T-cell (primary cell): Measurements from ENCODE around the gene CLSTN3. TPM values are rescaled to one million over a fixed set of nuclear protein-coding genes. Genes with fewer than 3 reads are reported as not detected.

Source experiments
- ATAC-seq, 4 experiments: fragments of 200-7000 bp in 3 of 4; fragments of 150-1000 bp in 1 of 4; cut with Tn5 transposase; replicated peaks in 1 of 4; 1 replicate in 3 of 4; 2 replicates in 1 of 4; pipeline ENCODE4 v1.10.0; 2021; ENCODE audit warnings: moderate library complexity in 3 of 4, mild to moderate bottlenecking in 2 of 4, moderate number of reproducible peaks in 1 of 4
- CTCF ChIA-PET, 2 donors: fragments of 300-600 bp; sonication (Branson Sonifier 250); formaldehyde crosslinking; loops; one replicate each; lab custom pipeline; 2022; ENCODE audit warnings: antibody characterized with exemption in 2 of 2; lab: Charles Lee
- POLR2A ChIA-PET, 2 donors: fragments of 300-600 bp; sonication (Branson Sonifier 250); formaldehyde crosslinking; loops; one replicate each; lab custom pipeline; 2022; ENCODE audit warnings: antibody characterized with exemption in 2 of 2; lab: Charles Lee
- DNase-seq, 35 experiments: peaks; one replicate each; pipeline versions ENCODE4 v3.0.0 to v3.0.0-alpha.2; 2013 to 2023
- H3K27ac ChIP-seq: one replicate; pipeline ENCODE4 v1.5.1; 2013; ENCODE audit warnings: low read length
- H3K27me3 ChIP-seq, 2 experiments: replicated peaks in 1 of 2; 1 replicate in 1 of 2; 2 replicates in 1 of 2; pipeline versions ENCODE4 v1.6.1 to v1.7.0; 2013; ENCODE audit warnings: low read length in 1 of 2, mixed read lengths in 1 of 2; ENCODE audit not compliant: control insufficient read depth in 2 of 2, insufficient read depth in 2 of 2; ENCODE audit errors: extremely low read depth in 1 of 2
- H3K36me3 ChIP-seq, 2 donors: 1 replicate in 1 of 2; 2 replicates in 1 of 2; pipeline versions ENCODE4 v1.6.1 to v1.7.0; 2013; ENCODE audit warnings: low read length in 1 of 2; ENCODE audit not compliant: control insufficient read depth in 2 of 2, insufficient read depth in 1 of 2; ENCODE audit errors: extremely low read depth in 1 of 2
- H3K4me1 ChIP-seq, 2 experiments: 1 replicate in 1 of 2; 2 replicates in 1 of 2; pipeline versions ENCODE4 v1.6.1 to v1.7.0; 2013; ENCODE audit warnings: low read length in 2 of 2, mixed read lengths in 1 of 2; ENCODE audit not compliant: insufficient read depth in 2 of 2, control insufficient read depth in 1 of 2; ENCODE audit errors: extremely low read depth in 1 of 2
- H3K4me3 ChIP-seq, 2 donors: 1 replicate in 1 of 2; 2 replicates in 1 of 2; pipeline versions ENCODE4 v1.5.1 to v1.7.0; 2013; ENCODE audit warnings: mild to moderate bottlenecking in 2 of 2, low read length in 1 of 2, moderate library complexity in 1 of 2; ENCODE audit not compliant: control insufficient read depth in 1 of 2; ENCODE audit errors: extremely low read depth in 1 of 2
- H3K9me3 ChIP-seq: 2 replicates; pipeline ENCODE4 v1.7.0; 2013
- H3K27ac Mint-ChIP-seq, 2 donors: one replicate each; pipeline ENCODE4 v1.8.0; 2020 to 2021; ENCODE audit warnings: mild to moderate bottlenecking in 2 of 2, mixed read lengths in 2 of 2
- H3K27me3 Mint-ChIP-seq, 2 donors: one replicate each; pipeline ENCODE4 v1.8.0; 2021 to 2022; ENCODE audit warnings: mixed read lengths in 2 of 2
- H3K36me3 Mint-ChIP-seq: one replicate; pipeline ENCODE4 v1.8.0; 2021; ENCODE audit warnings: mixed read lengths
- H3K4me1 Mint-ChIP-seq, 3 donors: one replicate each; pipeline ENCODE4 v1.8.0; 2020 to 2022; ENCODE audit warnings: mixed read lengths in 3 of 3, mild to moderate bottlenecking in 1 of 3
- H3K4me3 Mint-ChIP-seq, 3 donors: one replicate each; pipeline ENCODE4 v1.8.0; 2020 to 2022; ENCODE audit warnings: mild to moderate bottlenecking in 3 of 3, mixed read lengths in 3 of 3, moderate library complexity in 3 of 3
- H3K9me3 Mint-ChIP-seq, 3 donors: one replicate each; pipeline ENCODE4 v1.8.0; 2020 to 2022; ENCODE audit warnings: mixed read lengths in 3 of 3
- WGBS: methylation state at CpG from one replicate; pipeline ENCODE4 v1.1.5; 2013; ENCODE audit warnings: missing lambda C conversion rate; ENCODE audit not compliant: insufficient coverage; 5-methylcytosine and 5-hydroxymethylcytosine counted together
- total RNA-seq, 35 experiments: library from RNA in 6 of 35; stranded (reverse) in 6 of 35; fragments of 120-200 nt in 1 of 35; gene quantifications; one replicate each; pipeline versions ENCODE4 v1.2.1 to v1.2.4 and lab custom pipeline; 2013 to 2026

Gene CLSTN3
- total RNA-seq, 5 donors from 2014 or later (not counting 1 experiment from before 2014, with no cell fraction given): 29.0 to 50.0 (median 41.5) TPM

- no peaks in the 10 kb centered on the region for H3K9me3 ChIP-seq
- peaks cover 7 to 89% of the 10 kb centered on the region in 2 donors for H3K36me3 ChIP-seq
- no peaks in the 10 kb centered on the region for H3K27me3 Mint-ChIP-seq
- WGBS: no CpG with 5 or more reads among the region's 4 CpGs
- CTCF ChIA-PET: no interaction called here
- no peak overlapping the region for H3K4me3 ChIP-seq
- H3K4me1 Mint-ChIP-seq: no peaks in the 10 kb centered on the region
- no peak for ATAC-seq
- H3K27ac Mint-ChIP-seq: no peak overlapping the region
- H3K4me1 ChIP-seq: no peaks in the 10 kb centered on the region
- POLR2A ChIA-PET: no interaction called here
- peaks cover 0 to 2% of the 10 kb centered on the region in 2 experiments for H3K27me3 ChIP-seq
- no peak for DNase-seq
- no peaks in the 10 kb centered on the region for H3K9me3 Mint-ChIP-seq
- H3K36me3 Mint-ChIP-seq: peaks cover 64% of the 10 kb centered on the region
- no peak overlapping the region for H3K4me3 Mint-ChIP-seq
- H3K27ac ChIP-seq: no peak overlapping the region
These were observed 22.6 kb downstream of the CLSTN3 start for GRCh38 chr12:7152818-7153217.

- Histone ChIP-seq H3K27me3 (peaks cover 0 to 2% of the 10 kb centered on the region in 2 experiments), H3K9me3 (no peaks in the 10 kb centered on the region), H3K4me3 (no peak overlapping the region), H3K36me3 (peaks cover 7 to 82% of the 10 kb centered on the region in 2 donors), H3K4me1 (no peaks in the 10 kb centered on the region), H3K27ac (no peak overlapping the region)
- 100% methylated on average over 2 of the region's 6 CpGs for WGBS
- no peaks in the 10 kb centered on the region for H3K4me1 Mint-ChIP-seq
- DNase-seq (no peak), ATAC-seq (no peak)
- no peak overlapping the region for H3K27ac Mint-ChIP-seq
- POLR2A ChIA-PET: interaction anchor here in 1 of 2 donors (0.6 kb wide), 1 partner anchor 28 kb away, joined by 11 read pairs; no protein-coding TSS in a partner anchor
- H3K4me3 Mint-ChIP-seq: no peak overlapping the region
- H3K27me3 Mint-ChIP-seq: no peaks in the 10 kb centered on the region
- H3K9me3 Mint-ChIP-seq: no peaks in the 10 kb centered on the region
- H3K36me3 Mint-ChIP-seq: peaks cover 54% of the 10 kb centered on the region
- CTCF ChIA-PET: interaction anchor here in 1 of 2 donors (0.6 kb wide), 1 partner anchor 210 kb away, joined by 3 read pairs; the partner anchor contains the start of gene C12orf57
These were observed 23.9 kb downstream of the CLSTN3 start for GRCh38 chr12:7154042-7154441.

- Mint-ChIP-seq H3K27me3 (no peaks in the 10 kb centered on the region), H3K4me3 (no peak overlapping the region), H3K4me1 (no peaks in the 10 kb centered on the region), H3K36me3 (peaks cover 47% of the 10 kb centered on the region), H3K27ac (no peak overlapping the region), H3K9me3 (no peaks in the 10 kb centered on the region)
- CTCF ChIA-PET: interaction anchor here (0.5 to 0.6 kb wide), 3 partner anchors 211 to 748 kb away, joined by 3 to 5 read pairs (median 4); partner anchors contain the start of gene C12orf57 (in 1 of the 2)
- no peak overlapping the region for H3K4me3 ChIP-seq
- H3K9me3 ChIP-seq: no peaks in the 10 kb centered on the region
- peaks cover 7 to 72% of the 10 kb centered on the region in 2 donors for H3K36me3 ChIP-seq
- POLR2A ChIA-PET: no interaction called here
- no peak for ATAC-seq
- WGBS: 97% methylated on average over 10 of the region's 12 CpGs
- H3K27me3 ChIP-seq: peaks cover 0 to 2% of the 10 kb centered on the region in 2 experiments
- H3K4me1 ChIP-seq: no peaks in the 10 kb centered on the region
- DNase-seq: no peak
- no peak overlapping the region for H3K27ac ChIP-seq
These were observed 24.8 kb downstream of the CLSTN3 start for GRCh38 chr12:7154901-7155470.

GRCh38 chr12:7155471-7156034 is 25.4 kb downstream of the CLSTN3 start:
- no peak for DNase-seq
- H3K9me3 ChIP-seq: no peaks in the 10 kb centered on the region
- H3K4me1 ChIP-seq: no peaks in the 10 kb centered on the region
- H3K4me3 ChIP-seq: no peak overlapping the region
- ATAC-seq: no peak
- CTCF ChIA-PET: no interaction called here
- H3K36me3 ChIP-seq: peaks cover 7 to 67% of the 10 kb centered on the region in 2 donors
- Mint-ChIP-seq H3K9me3 (no peaks in the 10 kb centered on the region), H3K27me3 (no peaks in the 10 kb centered on the region), H3K27ac (no peak overlapping the region), H3K36me3 (peaks cover 41% of the 10 kb centered on the region), H3K4me3 (no peak overlapping the region), H3K4me1 (no peaks in the 10 kb centered on the region)
- peaks cover 0 to 5% of the 10 kb centered on the region in 2 experiments for H3K27me3 ChIP-seq
- 94% methylated on average over 8 of the region's 8 CpGs for WGBS
- no peak overlapping the region for H3K27ac ChIP-seq
- POLR2A ChIA-PET: no interaction called here

- CTCF ChIA-PET: no interaction called here
- peaks cover 4 to 57% of the 10 kb centered on the region in 2 donors for H3K36me3 ChIP-seq
- no peak overlapping the region for H3K4me3 Mint-ChIP-seq
These were observed 26.4 kb downstream of the CLSTN3 start for GRCh38 chr12:7156259-7157197.

GRCh38 chr12:7157391-7157790 is 27.2 kb downstream of the CLSTN3 start:
- Histone ChIP-seq H3K9me3 (no peaks in the 10 kb centered on the region), H3K4me3 (no peak overlapping the region), H3K36me3 (peaks cover 4 to 53% of the 10 kb centered on the region in 2 donors), H3K27ac (no peak overlapping the region), H3K27me3 (peaks cover 0 to 5% of the 10 kb centered on the region in 2 experiments), H3K4me1 (no peaks in the 10 kb centered on the region)
- Mint-ChIP-seq H3K27ac (no peak overlapping the region), H3K27me3 (peaks cover 0 to under 1% of the 10 kb centered on the region in 2 donors), H3K36me3 (peaks cover 37% of the 10 kb centered on the region), H3K9me3 (no peaks in the 10 kb centered on the region), H3K4me1 (peaks cover 0 to 2% (median under 1%) of the 10 kb centered on the region in 3 donors), H3K4me3 (no peak overlapping the region)
- no peak for ATAC-seq
- no peak for DNase-seq
- CTCF ChIA-PET: no interaction called here
- WGBS: 96% methylated on average over 12 of the region's 17 CpGs
- POLR2A ChIA-PET: no interaction called here

More at GRCh38 chr12:7156259-7157197, 26.4 kb downstream of the CLSTN3 start:
- POLR2A ChIA-PET: no interaction called here
- Mint-ChIP-seq H3K9me3 (no peaks in the 10 kb centered on the region), H3K27ac (no peak overlapping the region), H3K36me3 (peaks cover 37% of the 10 kb centered on the region), H3K4me1 (no peaks in the 10 kb centered on the region), H3K27me3 (no peaks in the 10 kb centered on the region)
- Histone ChIP-seq H3K27ac (no peak overlapping the region), H3K9me3 (no peaks in the 10 kb centered on the region), H3K27me3 (peaks cover 0 to 5% of the 10 kb centered on the region in 2 experiments), H3K4me1 (no peaks in the 10 kb centered on the region), H3K4me3 (no peak overlapping the region)
- DNase-seq: no peak
- WGBS: 96% methylated on average over 20 of the region's 24 CpGs
- ATAC-seq: no peak
